Fibroblast of skin of abdomen (primary cell): Measurements from ENCODE around the gene TM7SF2. TPM values are rescaled to one million over a fixed set of nuclear protein-coding genes. Genes with fewer than 3 reads are reported as not detected.

ENCODE experiments used
- DNase-seq: peaks from one replicate; pipeline ENCODE4 v3.0.0-alpha.2; 2013
- polyA plus RNA-seq, 2 experiments: library from polyadenylated mRNA; unstranded; fragments of 120-200 nt; gene quantifications; one replicate each; pipeline ENCODE4 v1.2.1, GENCODE V29; 2013; ENCODE audit not compliant: insufficient read length in 2 of 2

TM7SF2 gene
- 3.0 TPM for polyA plus RNA-seq (2013, experiment 1 of 2; ENCODE audit: insufficient read length)
- 3.1 TPM for polyA plus RNA-seq (2013, experiment 2 of 2; ENCODE audit: insufficient read length)

- peak; percentile 85 for DNase-seq
These were observed at the start of gene TM7SF2 for GRCh38 chr11:65111744-65112545. TSS of gene TM7SF2 (plus strand) at chr11:65111872. CDS start at chr11:65112016, 144 bp downstream.

- no peak for DNase-seq
These were observed 48.1 kb upstream of the TM7SF2 start for GRCh38 chr11:65063532-65063931.

- no peak for DNase-seq
These were observed 46.8 kb upstream of the TM7SF2 start for GRCh38 chr11:65064847-65065240.

GRCh38 chr11:65065851-65066250 lies 45.8 kb upstream of the TM7SF2 start:
- DNase-seq: no peak

GRCh38 chr11:65066315-65066714 lies 45.4 kb upstream of the TM7SF2 start:
- DNase-seq: no peak

- DNase-seq: no peak
These were observed 44.8 kb upstream of the TM7SF2 start for GRCh38 chr11:65066805-65067291.

- no peak for DNase-seq
These were observed 44.2 kb upstream of the TM7SF2 start for GRCh38 chr11:65067446-65067845.

GRCh38 chr11:65069217-65069616 lies 42.5 kb upstream of the TM7SF2 start:
- no peak for DNase-seq

- no peak for DNase-seq
These were observed 39.6 kb upstream of the TM7SF2 start for GRCh38 chr11:65071907-65072630.

GRCh38 chr11:65072631-65072966 lies 39.1 kb upstream of the TM7SF2 start:
- no peak for DNase-seq

- no peak for DNase-seq
These were observed 34.2 kb upstream of the TM7SF2 start for GRCh38 chr11:65077451-65077850.

GRCh38 chr11:65078151-65078550 lies 33.5 kb upstream of the TM7SF2 start:
- DNase-seq: peak; percentile 12

GRCh38 chr11:65078786-65079342 lies 32.8 kb upstream of the TM7SF2 start:
- DNase-seq: no peak

- no peak for DNase-seq
These were observed 28.4 kb upstream of the TM7SF2 start for GRCh38 chr11:65083134-65083833.

- DNase-seq: peak; percentile 96
These were observed 27.7 kb upstream of the TM7SF2 start, which contains the start of the genes CDCA5 and ZFPL1 for GRCh38 chr11:65083834-65084597. TSS of gene CDCA5 (minus strand) at chr11:65084040. CDS start at chr11:65083978, 62 bp downstream. TSS of gene ZFPL1 (plus strand) at chr11:65084222. CDS start at chr11:65084699, 477 bp downstream.

- DNase-seq: no peak
These were observed 26.9 kb upstream of the TM7SF2 start for GRCh38 chr11:65084598-65085375.

GRCh38 chr11:65085446-65085845 lies 26.2 kb upstream of the TM7SF2 start:
- DNase-seq: no peak

GRCh38 chr11:65086809-65087208 lies 24.9 kb upstream of the TM7SF2 start:
- DNase-seq: no peak

GRCh38 chr11:65087216-65087615 lies 24.5 kb upstream of the TM7SF2 start:
- DNase-seq: no peak

- DNase-seq: no peak
These were observed 23.8 kb upstream of the TM7SF2 start for GRCh38 chr11:65087827-65088226.

- DNase-seq: no peak
These were observed 22.1 kb upstream of the TM7SF2 start for GRCh38 chr11:65089621-65090020.
